GM12878 (cell line): ENCODE results near the gene GPR78. TPM values are rescaled to one million over a fixed set of nuclear protein-coding genes. Genes with fewer than 3 reads are reported as not detected.
"Not testable (repeated sequence)": the region's sequence is repeated elsewhere in the genome, so short reads cannot be mapped to it uniquely, and the experiment has no call there.

Source experiments
- ATAC-seq: fragments of 200-7000 bp; cut with Tn5 transposase; 3 replicates; pipeline ENCODE4 v1.9.1; 2020; ENCODE audit warnings: mild to moderate bottlenecking, moderate library complexity
- BruUV-seq: library from RNA; stranded (reverse); fragments of 400-500 nt; replicated peaks from 2 replicates; lab custom pipeline; 2021; lab: Mats Ljungman, UMichigan
- CTCF ChIA-PET: fragments of 300-600 bp; sonication (Branson Sonifier 250); formaldehyde crosslinking; extraction: SDS; loops from one replicate; lab custom pipeline; 2021; ENCODE audit warnings: inconsistent platforms; lab: Yijun Ruan, JAX
- POLR2A ChIA-PET: fragments of 350-600 bp; formaldehyde crosslinking; extraction: SDS; loops from one replicate; lab custom pipeline; 2021; ENCODE audit warnings: inconsistent platforms; lab: Charles Lee
- RAD21 ChIA-PET: fragments of 300-600 bp; sonication (Branson Sonifier 250); formaldehyde crosslinking; loops from one replicate; lab custom pipeline; 2023; ENCODE audit warnings: antibody characterized with exemption; ENCODE audit not compliant: unreplicated experiment; lab: Charles Lee
- SMC1A ChIA-PET: fragments of 300-600 bp; sonication (Branson Sonifier 250); formaldehyde crosslinking; loops from one replicate; lab custom pipeline; 2023; ENCODE audit not compliant: unreplicated experiment, uncharacterized antibody; lab: Charles Lee
- DNase-seq: peaks from one replicate; pipeline ENCODE4 v3.0.0-alpha.2; 2011; ENCODE audit warnings: low read depth, low spot score
- FAIRE-seq: peaks from 3 replicates; lab custom pipeline; 2011; peaks lifted over from hg19 to GRCh38; lab: Jason Lieb, UNC
- H2AFZ ChIP-seq: 2 replicates; pipeline ENCODE4 v1.6.0; 2011; ENCODE audit warnings: low read depth, low read length, control low read depth; ENCODE audit not compliant: control insufficient read depth
- H3K27ac ChIP-seq: 2 replicates; pipeline ENCODE4 v1.5.1; 2011; ENCODE audit warnings: control low read depth; ENCODE audit not compliant: control insufficient read depth, insufficient read depth
- H3K27me3 ChIP-seq, 2 experiments: replicated peaks in 1 of 2; 2 replicates each; pipeline versions ENCODE4 v1.6.0 to v1.6.1; 2011; ENCODE audit warnings: low read length in 1 of 2; ENCODE audit not compliant: control insufficient read depth in 2 of 2, insufficient read depth in 2 of 2
- H3K36me3 ChIP-seq, 2 experiments: 2 replicates each; pipeline ENCODE4 v1.5.1; 2011; ENCODE audit warnings: low read length in 1 of 2; ENCODE audit not compliant: control insufficient read depth in 2 of 2, insufficient read depth in 2 of 2
- H3K4me1 ChIP-seq: 2 replicates; pipeline ENCODE4 v1.6.1; 2011; ENCODE audit warnings: mild to moderate bottlenecking, low read length, moderate library complexity, mixed read lengths; ENCODE audit not compliant: control insufficient read depth, insufficient read depth
- H3K4me2 ChIP-seq: 2 replicates; pipeline ENCODE4 v1.6.0; 2011; ENCODE audit warnings: control low read depth; ENCODE audit not compliant: control insufficient read depth, insufficient read depth
- H3K4me3 ChIP-seq: fragments of 200-600 bp; sonication (generic); 2 replicates; pipeline ENCODE4 v1.5.1; 2016
- H3K79me2 ChIP-seq: 2 replicates; pipeline ENCODE4 v1.6.0; 2011; ENCODE audit warnings: low read length; ENCODE audit not compliant: control insufficient read depth, insufficient read depth
- H3K9ac ChIP-seq: 2 replicates; pipeline ENCODE4 v1.8.0; 2011; ENCODE audit warnings: low read length, control low read depth, mixed read lengths; ENCODE audit not compliant: control insufficient read depth, insufficient read depth
- H3K9me3 ChIP-seq: replicated peaks from 3 replicates; pipeline ENCODE4 v1.5.1; 2011; ENCODE audit warnings: mild to moderate bottlenecking, low read length; ENCODE audit not compliant: control insufficient read depth, insufficient read depth
- H4K20me1 ChIP-seq: 2 replicates; pipeline ENCODE4 v1.6.0; 2011; ENCODE audit not compliant: control insufficient read depth, insufficient read depth
- BMI1 ChIP-seq: fragments of 450-650 bp; IDR thresholded peaks from 2 replicates; pipeline ENCODE4 v1.6.1; 2016; ENCODE audit warnings: mild to moderate bottlenecking, moderate library complexity, borderline replicate concordance
- CEBPZ ChIP-seq: fragments of 150-350 bp; IDR thresholded peaks from 2 replicates; pipeline ENCODE4 v1.6.1; 2016; ENCODE audit warnings: low read depth, low read length
- EP300 ChIP-seq, 2 experiments: fragments of 150-350 bp in 1 of 2; IDR thresholded peaks; 2 replicates each; pipeline ENCODE4 v1.6.1; 2011 to 2012; ENCODE audit warnings: low read depth in 2 of 2, low read length in 2 of 2, borderline replicate concordance in 1 of 2, improper control_type of control experiment in 1 of 2, inconsistent platforms in 1 of 2; ENCODE audit not compliant: control insufficient read depth in 1 of 2
- IRF4 ChIP-seq: IDR thresholded peaks from 2 replicates; pipeline ENCODE4 v1.6.1; 2011; ENCODE audit warnings: low read depth, low read length
- KAT2A ChIP-seq: conservative IDR thresholded peaks from 2 replicates; pipeline ENCODE4 v1.6.1; 2011; ENCODE audit warnings: low read depth, low read length; ENCODE audit not compliant: control insufficient read depth
- PML ChIP-seq: IDR thresholded peaks from 2 replicates; pipeline ENCODE4 v1.6.1; 2012; ENCODE audit warnings: low read length, inconsistent platforms
- POLR2A ChIP-seq: IDR thresholded peaks from 2 replicates; pipeline ENCODE4 v1.6.1; 2011; ENCODE audit warnings: low read depth, mild to moderate bottlenecking, low read length
- TBL1XR1 ChIP-seq: IDR thresholded peaks from 2 replicates; pipeline ENCODE4 v1.6.1; 2012; ENCODE audit warnings: low read depth, low read length, improper control_type of control experiment
- WGBS: methylation state at CpG from one replicate; pipeline ENCODE4 v1.1.6; 2016; ENCODE audit warnings: low lambda C conversion rate; ENCODE audit not compliant: insufficient replicate concordance, insufficient coverage; ENCODE audit errors: missing lambda C conversion rate; 5-methylcytosine and 5-hydroxymethylcytosine counted together
- in situ Hi-C: fragments of 300-500 bp; cut with MboI; formaldehyde crosslinking; loops from 9 replicates; pipeline ENCODE4 v1.14.3; 2018; ENCODE audit warnings: mixed read lengths
- intact Hi-C: fragments of 100-400 bp; cut with micrococcal nuclease; formaldehyde crosslinking; loops from one replicate; pipeline ENCODE4 v1.14.2; 2022; ENCODE audit not compliant: unreplicated experiment
- polyA plus RNA-seq, 11 experiments: library from polyadenylated mRNA; depleted of rRNA in 4 of 11; unstranded in 6 of 11; stranded (reverse) in 5 of 11; fragments of >200 nt; fragmentation: Nextera tagmentation in 4 of 11; fragmentation: Illumina TruSeq in 1 of 11; extraction: Ambion mirVana in 4 of 11; extraction: Trizol in 1 of 11; gene quantifications; 1 replicate in 1 of 11; 2 replicates in 10 of 11; pipeline versions ENCODE4 v1.2.1 to v1.2.3, GENCODE V29; 2011 to 2016; ENCODE audit warnings: inconsistent platforms in 2 of 11, missing spikeins in 2 of 11, low read depth in 1 of 11
- total RNA-seq, 4 experiments: library from RNA; depleted of rRNA in 3 of 4; stranded (reverse); fragments of >200 nt in 3 of 4; fragmentation: Illumina TruSeq in 1 of 4; extraction: Trizol in 1 of 4; gene quantifications; 2 replicates each; pipeline versions ENCODE4 v1.2.1 to v1.2.3, GENCODE V29; 2013 to 2021
- TF ChIP-seq, protein P1 (sequence below): fragments of 450-650 bp; IDR thresholded peaks from 2 replicates; pipeline ENCODE4 v1.6.1; 2017; ENCODE audit warnings: mild to moderate bottlenecking

Gene GPR78
- total and polyA plus RNA-seq, 10 of the 15 experiments (the other 5 are each of a cell fraction or from before 2014, with no cell fraction given) = 0.03 TPM; not detected in 9

DNA sequence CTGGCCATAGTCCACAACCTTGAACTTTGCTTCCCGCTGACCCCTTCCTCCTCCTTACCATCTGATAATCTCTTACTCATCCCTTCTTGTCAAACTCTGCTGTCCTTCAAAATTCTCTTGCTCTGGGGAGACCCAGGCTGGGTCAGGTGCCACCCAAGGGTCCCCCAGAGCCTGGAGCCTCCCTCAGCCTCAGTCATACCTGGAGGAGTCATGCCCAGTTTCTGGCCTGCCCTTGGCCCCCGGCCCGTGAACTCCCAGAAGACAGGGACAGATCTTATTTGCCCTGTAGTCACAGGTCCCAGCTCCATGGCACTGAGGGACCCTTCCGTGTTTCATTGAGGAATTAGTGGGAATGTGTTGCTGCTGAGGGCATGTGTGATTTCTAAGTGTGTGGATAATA is 4.7 kb upstream of the GPR78 start:
- Histone ChIP-seq H3K4me3 (no peak overlapping the region), H3K9ac (no peak overlapping the region), H3K4me1 (no peaks in the 10 kb centered on the region), H3K36me3 (no peaks in the 10 kb centered on the region), H2AFZ (no peak overlapping the region), H3K27ac (no peak overlapping the region), H3K27me3 (no peaks in the 10 kb centered on the region), H3K79me2 (no peaks in the 10 kb centered on the region), H4K20me1 (no peaks in the 10 kb centered on the region), H3K9me3 (no peaks in the 10 kb centered on the region), H3K4me2 (no peak overlapping the region)
- BruUV-seq = no TSS peak
- RAD21 ChIA-PET = no interaction called here
- SMC1A ChIA-PET = no interaction called here
- TF ChIP-seq IRF4 (no peak), KAT2A (no peak), BMI1 (no peak), CEBPZ (no peak), TBL1XR1 (no peak), PML (no peak), EP300 (IDR thresholded peaks at IDR 0.05; ENCODE audit: borderline replicate concordance in 1 of 2, control insufficient read depth in 1 of 2, low read depth in 2 of 2, low read length in 2 of 2) (no peak), POLR2A (no peak)
- TF ChIP-seq, protein P1, sequence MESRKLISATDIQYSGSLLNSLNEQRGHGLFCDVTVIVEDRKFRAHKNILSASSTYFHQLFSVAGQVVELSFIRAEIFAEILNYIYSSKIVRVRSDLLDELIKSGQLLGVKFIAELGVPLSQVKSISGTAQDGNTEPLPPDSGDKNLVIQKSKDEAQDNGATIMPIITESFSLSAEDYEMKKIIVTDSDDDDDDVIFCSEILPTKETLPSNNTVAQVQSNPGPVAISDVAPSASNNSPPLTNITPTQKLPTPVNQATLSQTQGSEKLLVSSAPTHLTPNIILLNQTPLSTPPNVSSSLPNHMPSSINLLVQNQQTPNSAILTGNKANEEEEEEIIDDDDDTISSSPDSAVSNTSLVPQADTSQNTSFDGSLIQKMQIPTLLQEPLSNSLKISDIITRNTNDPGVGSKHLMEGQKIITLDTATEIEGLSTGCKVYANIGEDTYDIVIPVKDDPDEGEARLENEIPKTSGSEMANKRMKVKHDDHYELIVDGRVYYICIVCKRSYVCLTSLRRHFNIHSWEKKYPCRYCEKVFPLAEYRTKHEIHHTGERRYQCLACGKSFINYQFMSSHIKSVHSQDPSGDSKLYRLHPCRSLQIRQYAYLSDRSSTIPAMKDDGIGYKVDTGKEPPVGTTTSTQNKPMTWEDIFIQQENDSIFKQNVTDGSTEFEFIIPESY = no peak
- DNase-seq (no peak), FAIRE-seq (no peak), ATAC-seq (no peak)
- intact Hi-C loops (no loop called here), in situ Hi-C loops (no loop called here)
- CTCF ChIA-PET = no interaction called here
- POLR2A ChIA-PET = no interaction called here
- WGBS = 20% methylated on average over 4 of the region's 4 CpGs

DNA sequence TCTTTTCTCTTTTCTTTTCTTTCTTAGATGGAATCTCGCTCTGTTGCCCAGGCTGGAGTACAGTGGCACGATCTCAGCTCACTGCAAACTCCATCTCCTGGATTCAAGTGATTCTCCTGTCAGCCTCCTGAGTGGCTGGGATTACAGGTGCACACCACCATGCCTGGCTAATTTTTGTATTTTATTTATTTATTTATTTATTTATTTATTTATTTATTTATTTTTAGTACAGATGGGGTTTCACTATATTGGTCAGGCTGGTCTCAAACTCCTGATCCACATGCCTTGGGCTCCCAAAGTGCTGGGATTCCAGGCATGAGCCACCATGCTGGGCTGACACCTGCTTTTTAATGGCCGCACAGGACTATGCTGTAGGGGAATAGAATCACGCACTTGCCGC is 3.6 kb upstream of the GPR78 start:
- H3K4me2 ChIP-seq, SMC1A ChIA-PET, H4K20me1 ChIP-seq, ATAC-seq, H2AFZ ChIP-seq, H3K79me2 ChIP-seq, H3K4me1 ChIP-seq, H3K27ac ChIP-seq, H3K9ac ChIP-seq, FAIRE-seq, H3K9me3 ChIP-seq, POLR2A ChIA-PET, RAD21 ChIA-PET, H3K36me3 ChIP-seq, H3K27me3 ChIP-seq, CTCF ChIA-PET, DNase-seq, H3K4me3 ChIP-seq, intact Hi-C loops, in situ Hi-C loops, BruUV-seq: not testable (repeated sequence)
- WGBS = 54% methylated on average over 5 of the region's 5 CpGs
